ENCODE results near the gene MYRFL.

Gene MYRFL

DNA sequence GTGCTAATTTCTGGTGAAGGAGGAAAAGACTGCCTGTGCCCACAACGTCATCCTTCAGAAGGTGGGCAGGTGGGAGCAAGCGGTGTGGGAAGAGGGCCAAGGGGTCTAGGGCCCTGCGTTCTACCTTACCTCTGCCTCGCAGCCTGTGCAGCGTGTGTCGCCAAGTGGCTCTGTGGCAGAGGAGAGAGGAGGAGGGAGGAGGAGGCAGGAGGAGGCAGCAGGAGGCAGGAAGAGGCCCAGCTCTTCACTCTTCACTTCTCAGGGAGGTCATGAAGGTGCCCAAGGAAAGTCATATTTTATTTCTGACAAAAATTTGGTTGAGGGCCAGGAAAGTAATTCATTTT lies 177.9 kb downstream of the MYRFL start:
- no peak for TF ChIP-seq ZNF70 (CRISPR knock-in tag; IDR thresholded peaks at IDR 0.05)
- TF ChIP-seq, protein P1, sequence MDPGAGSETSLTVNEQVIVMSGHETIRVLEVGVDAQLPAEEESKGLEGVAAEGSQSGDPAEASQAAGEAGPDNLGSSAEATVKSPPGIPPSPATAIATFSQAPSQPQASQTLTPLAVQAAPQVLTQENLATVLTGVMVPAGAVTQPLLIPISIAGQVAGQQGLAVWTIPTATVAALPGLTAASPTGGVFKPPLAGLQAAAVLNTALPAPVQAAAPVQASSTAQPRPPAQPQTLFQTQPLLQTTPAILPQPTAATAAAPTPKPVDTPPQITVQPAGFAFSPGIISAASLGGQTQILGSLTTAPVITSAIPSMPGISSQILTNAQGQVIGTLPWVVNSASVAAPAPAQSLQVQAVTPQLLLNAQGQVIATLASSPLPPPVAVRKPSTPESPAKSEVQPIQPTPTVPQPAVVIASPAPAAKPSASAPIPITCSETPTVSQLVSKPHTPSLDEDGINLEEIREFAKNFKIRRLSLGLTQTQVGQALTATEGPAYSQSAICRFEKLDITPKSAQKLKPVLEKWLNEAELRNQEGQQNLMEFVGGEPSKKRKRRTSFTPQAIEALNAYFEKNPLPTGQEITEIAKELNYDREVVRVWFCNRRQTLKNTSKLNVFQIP (CRISPR knock-in tag; IDR thresholded peaks at IDR 0.05; ENCODE audit: borderline replicate concordance, low read depth) = no peak
- TF ChIP-seq ZNF565 (CRISPR knock-in tag; conservative IDR thresholded peaks at IDR 0.05; ENCODE audit: low read depth) = no peak
- TF ChIP-seq PATZ1 (CRISPR knock-in tag; IDR thresholded peaks at IDR 0.05; ENCODE audit: borderline replicate concordance) = no peak
- TF ChIP-seq BACH2 (CRISPR knock-in tag; IDR thresholded peaks at IDR 0.05; ENCODE audit: borderline replicate concordance) = no peak
- no peak for TF ChIP-seq ZNF8 (CRISPR knock-in tag; IDR thresholded peaks at IDR 0.05)
- no peak for TF ChIP-seq ZC3H10 (CRISPR knock-in tag; IDR thresholded peaks at IDR 0.05)
- no peak for TF ChIP-seq TOX (CRISPR knock-in tag; IDR thresholded peaks at IDR 0.05; ENCODE audit: borderline replicate concordance)
- no peak for ATAC-seq

DNA sequence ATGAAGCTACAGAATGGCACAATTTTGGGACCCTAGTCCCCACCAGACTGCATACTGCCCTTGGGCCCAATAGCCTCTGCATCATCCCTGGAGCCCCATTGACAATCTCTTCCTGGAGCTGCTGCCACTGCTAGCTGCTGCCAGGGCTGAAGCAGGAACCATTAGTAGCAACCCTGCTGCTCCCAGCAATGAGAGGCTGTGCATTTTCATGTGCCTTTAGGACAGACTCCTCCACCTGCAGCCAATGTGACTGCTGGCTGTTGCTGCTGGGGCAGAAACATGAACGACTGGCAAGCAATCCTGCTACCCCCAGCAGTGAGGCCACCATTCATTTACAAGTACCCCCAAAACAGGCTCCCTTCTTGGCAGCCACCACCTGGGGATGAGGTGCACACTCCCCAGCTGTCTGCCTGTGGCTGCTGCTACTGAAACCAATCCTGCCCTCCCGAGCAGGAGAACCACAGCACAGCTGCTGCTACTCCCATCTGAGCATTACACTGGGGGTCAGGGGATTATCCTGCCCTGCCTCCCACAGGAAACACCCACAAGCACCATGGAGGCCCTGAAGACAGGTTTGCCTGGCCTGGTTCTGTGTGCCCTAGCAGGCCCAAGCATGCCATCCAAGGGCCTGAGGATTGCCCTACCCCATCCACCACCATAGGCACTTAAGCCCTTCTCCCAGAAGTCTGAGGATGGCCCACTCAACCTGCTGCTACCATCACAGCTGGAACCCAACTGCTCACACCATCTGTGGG lies 181.0 kb downstream of the MYRFL start:
- TF ChIP-seq ZFP30 (CRISPR knock-in tag; IDR thresholded peaks at IDR 0.05) (no peak), TCF4 (CRISPR knock-in tag; IDR thresholded peaks at IDR 0.05; ENCODE audit: borderline replicate concordance) (no peak), ESRRG (CRISPR knock-in tag; IDR thresholded peaks at IDR 0.05) (no peak), ZNF8 (CRISPR knock-in tag; IDR thresholded peaks at IDR 0.05) (no peak), ISL1 (CRISPR knock-in tag; IDR thresholded peaks at IDR 0.05) (no peak), PPARA (CRISPR knock-in tag; IDR thresholded peaks at IDR 0.05; ENCODE audit: borderline replicate concordance) (no peak), ARNTL (CRISPR knock-in tag; IDR thresholded peaks at IDR 0.05; ENCODE audit: borderline replicate concordance, low read depth) (no peak), ZNF70 (CRISPR knock-in tag; IDR thresholded peaks at IDR 0.05) (no peak), ZNF565 (CRISPR knock-in tag; conservative IDR thresholded peaks at IDR 0.05; ENCODE audit: low read depth) (no peak), BACH2 (CRISPR knock-in tag; IDR thresholded peaks at IDR 0.05; ENCODE audit: borderline replicate concordance) (no peak), PATZ1 (CRISPR knock-in tag; IDR thresholded peaks at IDR 0.05; ENCODE audit: borderline replicate concordance) (no peak), RARB (CRISPR knock-in tag; IDR thresholded peaks at IDR 0.05) (no peak), GLIS3 (CRISPR knock-in tag; IDR thresholded peaks at IDR 0.05) (no peak), ZC3H10 (CRISPR knock-in tag; IDR thresholded peaks at IDR 0.05) (no peak), OSR1 (CRISPR knock-in tag; IDR thresholded peaks at IDR 0.05) (no peak), TOX (CRISPR knock-in tag; IDR thresholded peaks at IDR 0.05; ENCODE audit: borderline replicate concordance) (no peak), SNAI2 (CRISPR knock-in tag; IDR thresholded peaks at IDR 0.05) (no peak), CSDC2 (CRISPR knock-in tag; IDR thresholded peaks at IDR 0.05) (no peak)
- TF ChIP-seq, protein P1 (CRISPR knock-in tag; IDR thresholded peaks at IDR 0.05; ENCODE audit: borderline replicate concordance, low read depth) = no peak
- TF ChIP-seq, protein P2, sequence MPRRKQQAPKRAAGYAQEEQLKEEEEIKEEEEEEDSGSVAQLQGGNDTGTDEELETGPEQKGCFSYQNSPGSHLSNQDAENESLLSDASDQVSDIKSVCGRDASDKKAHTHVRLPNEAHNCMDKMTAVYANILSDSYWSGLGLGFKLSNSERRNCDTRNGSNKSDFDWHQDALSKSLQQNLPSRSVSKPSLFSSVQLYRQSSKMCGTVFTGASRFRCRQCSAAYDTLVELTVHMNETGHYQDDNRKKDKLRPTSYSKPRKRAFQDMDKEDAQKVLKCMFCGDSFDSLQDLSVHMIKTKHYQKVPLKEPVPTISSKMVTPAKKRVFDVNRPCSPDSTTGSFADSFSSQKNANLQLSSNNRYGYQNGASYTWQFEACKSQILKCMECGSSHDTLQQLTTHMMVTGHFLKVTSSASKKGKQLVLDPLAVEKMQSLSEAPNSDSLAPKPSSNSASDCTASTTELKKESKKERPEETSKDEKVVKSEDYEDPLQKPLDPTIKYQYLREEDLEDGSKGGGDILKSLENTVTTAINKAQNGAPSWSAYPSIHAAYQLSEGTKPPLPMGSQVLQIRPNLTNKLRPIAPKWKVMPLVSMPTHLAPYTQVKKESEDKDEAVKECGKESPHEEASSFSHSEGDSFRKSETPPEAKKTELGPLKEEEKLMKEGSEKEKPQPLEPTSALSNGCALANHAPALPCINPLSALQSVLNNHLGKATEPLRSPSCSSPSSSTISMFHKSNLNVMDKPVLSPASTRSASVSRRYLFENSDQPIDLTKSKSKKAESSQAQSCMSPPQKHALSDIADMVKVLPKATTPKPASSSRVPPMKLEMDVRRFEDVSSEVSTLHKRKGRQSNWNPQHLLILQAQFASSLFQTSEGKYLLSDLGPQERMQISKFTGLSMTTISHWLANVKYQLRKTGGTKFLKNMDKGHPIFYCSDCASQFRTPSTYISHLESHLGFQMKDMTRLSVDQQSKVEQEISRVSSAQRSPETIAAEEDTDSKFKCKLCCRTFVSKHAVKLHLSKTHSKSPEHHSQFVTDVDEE (CRISPR knock-in tag; IDR thresholded peaks at IDR 0.05) = no peak
- ATAC-seq = no peak
